ENCODE measurements around the gene NXN. TPM values are rescaled to one million over a fixed set of nuclear protein-coding genes. Genes with fewer than 3 reads are reported as not detected.
A peak's percentile ranks its signal among the peaks of the same experiment; 100 is the strongest.

Gene NXN
- polyA plus RNA-seq, 1 experiment = 118 TPM

- POLR2A ChIA-PET = no interaction called here
Observed at GRCh38 chr17:802481-802880, 177.1 kb downstream of the NXN start.

DNA sequence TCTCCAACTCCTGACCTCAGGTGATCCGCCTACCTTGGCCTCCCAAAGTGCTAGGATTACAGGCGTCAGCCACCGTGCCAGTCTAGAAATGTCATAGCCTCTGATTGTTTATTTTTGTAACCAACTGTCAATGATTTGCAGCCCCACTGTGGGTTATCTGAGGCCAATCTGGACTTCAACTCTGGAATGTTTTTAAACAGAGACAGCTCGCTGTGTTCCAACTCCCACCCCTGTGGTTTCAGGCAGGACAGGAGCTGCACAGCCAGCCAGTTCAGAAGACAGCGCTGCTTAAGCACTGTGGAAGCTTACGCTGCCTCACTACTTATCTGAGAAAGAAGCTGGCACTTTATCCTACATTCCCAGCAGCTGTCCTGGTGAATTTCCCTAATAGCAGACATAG, 177.9 kb downstream of the NXN start:
- no peaks in the 10 kb centered on the region for H3K27me3 ChIP-seq (ENCODE audit: control insufficient read depth, insufficient read depth, low read length)
- H3K27ac ChIP-seq (ENCODE audit: low read depth, low read length) = no peak overlapping the region
- no peak overlapping the region for H3K4me3 ChIP-seq (ENCODE audit: low read depth, low read length)
- CTCF ChIA-PET = no interaction called here
- POLR2A ChIA-PET = no interaction called here
- no peaks in the 10 kb centered on the region; the same call in 1 of the 2 replicates for H3K9me3 ChIP-seq (ENCODE audit: control insufficient read depth, insufficient read depth, low read length)
- TF ChIP-seq, protein P1, sequence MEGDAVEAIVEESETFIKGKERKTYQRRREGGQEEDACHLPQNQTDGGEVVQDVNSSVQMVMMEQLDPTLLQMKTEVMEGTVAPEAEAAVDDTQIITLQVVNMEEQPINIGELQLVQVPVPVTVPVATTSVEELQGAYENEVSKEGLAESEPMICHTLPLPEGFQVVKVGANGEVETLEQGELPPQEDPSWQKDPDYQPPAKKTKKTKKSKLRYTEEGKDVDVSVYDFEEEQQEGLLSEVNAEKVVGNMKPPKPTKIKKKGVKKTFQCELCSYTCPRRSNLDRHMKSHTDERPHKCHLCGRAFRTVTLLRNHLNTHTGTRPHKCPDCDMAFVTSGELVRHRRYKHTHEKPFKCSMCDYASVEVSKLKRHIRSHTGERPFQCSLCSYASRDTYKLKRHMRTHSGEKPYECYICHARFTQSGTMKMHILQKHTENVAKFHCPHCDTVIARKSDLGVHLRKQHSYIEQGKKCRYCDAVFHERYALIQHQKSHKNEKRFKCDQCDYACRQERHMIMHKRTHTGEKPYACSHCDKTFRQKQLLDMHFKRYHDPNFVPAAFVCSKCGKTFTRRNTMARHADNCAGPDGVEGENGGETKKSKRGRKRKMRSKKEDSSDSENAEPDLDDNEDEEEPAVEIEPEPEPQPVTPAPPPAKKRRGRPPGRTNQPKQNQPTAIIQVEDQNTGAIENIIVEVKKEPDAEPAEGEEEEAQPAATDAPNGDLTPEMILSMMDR (IDR thresholded peaks at IDR 0.05; ENCODE audit: low read depth, low read length) = no peak
- no peak for DNase-seq (ENCODE audit: low read depth, low spot score)

More at GRCh38 chr17:802481-802880, 177.1 kb downstream of the NXN start:
- no peaks in the 10 kb centered on the region; the same call in 1 of the 2 replicates for H3K9me3 ChIP-seq (ENCODE audit: control insufficient read depth, insufficient read depth, low read length)
- DNase-seq (ENCODE audit: low read depth, low spot score) = no peak
- CTCF ChIA-PET = no interaction called here
- no peak overlapping the region for H3K4me3 ChIP-seq (ENCODE audit: low read depth, low read length)
- no peaks in the 10 kb centered on the region for H3K27me3 ChIP-seq (ENCODE audit: control insufficient read depth, insufficient read depth, low read length)
- H3K27ac ChIP-seq (ENCODE audit: low read depth, low read length) = no peak overlapping the region
- TF ChIP-seq, protein P1 (IDR thresholded peaks at IDR 0.05; ENCODE audit: low read depth, low read length) = no peak

GRCh38 chr17:800446-801242, 178.9 kb downstream of the NXN start:
- CTCF ChIA-PET = interaction anchor here (0.6 kb wide), 1 partner anchor 51 kb away, joined by 3 read pairs; no protein-coding TSS in a partner anchor
- Histone ChIP-seq H3K9me3 (ENCODE audit: control insufficient read depth, insufficient read depth, low read length) (no peaks in the 10 kb centered on the region; the same call in 1 of the 2 replicates), H3K27ac (ENCODE audit: low read depth, low read length) (no peak overlapping the region), H3K27me3 (ENCODE audit: control insufficient read depth, insufficient read depth, low read length) (no peaks in the 10 kb centered on the region), H3K4me3 (ENCODE audit: low read depth, low read length) (no peak overlapping the region)
- POLR2A ChIA-PET = no interaction called here
- DNase-seq (ENCODE audit: low read depth, low spot score) = no peak
- TF ChIP-seq, protein P1 (IDR thresholded peaks at IDR 0.05; ENCODE audit: low read depth, low read length) = no peak

GRCh38 chr17:799261-799660, 180.3 kb downstream of the NXN start:
- no peak overlapping the region for H3K27ac ChIP-seq (ENCODE audit: low read depth, low read length)
- DNase-seq (ENCODE audit: low read depth, low spot score) = no peak
- ChIA-PET POLR2A (no interaction called here), CTCF (interaction anchor here (1.5 kb wide), 1 partner anchor 182 kb away, joined by 5 read pairs; no protein-coding TSS in a partner anchor)
- TF ChIP-seq, protein P1 (IDR thresholded peaks at IDR 0.05; ENCODE audit: low read depth, low read length) = no peak
- no peaks in the 10 kb centered on the region; the same call in 1 of the 2 replicates for H3K9me3 ChIP-seq (ENCODE audit: control insufficient read depth, insufficient read depth, low read length)
- H3K4me3 ChIP-seq (ENCODE audit: low read depth, low read length) = no peak overlapping the region
- no peaks in the 10 kb centered on the region for H3K27me3 ChIP-seq (ENCODE audit: control insufficient read depth, insufficient read depth, low read length)

DNA sequence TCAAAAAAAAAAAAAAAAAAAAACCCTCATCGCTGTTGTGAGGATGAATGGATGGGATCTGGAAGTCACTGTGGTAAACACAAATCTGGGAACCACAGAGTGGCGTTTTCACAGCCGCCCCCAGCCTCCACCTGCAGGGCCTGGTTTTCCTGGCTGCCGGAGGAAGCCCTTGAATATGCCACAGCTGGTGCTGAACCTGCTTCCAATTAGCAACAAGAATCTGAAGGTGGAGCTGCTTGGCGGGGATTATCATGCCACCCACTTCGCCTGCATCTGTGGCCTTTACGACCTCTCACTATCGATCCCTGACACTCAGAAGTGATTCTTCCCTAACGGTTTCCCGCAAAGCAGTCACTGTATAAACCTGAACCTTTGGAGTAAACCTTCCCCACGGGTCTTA, 181.3 kb downstream of the NXN start:
- Histone ChIP-seq H3K9me3 (ENCODE audit: control insufficient read depth, insufficient read depth, low read length) (no peaks in the 10 kb centered on the region; the same call in 1 of the 2 replicates), H3K4me3 (ENCODE audit: low read depth, low read length) (no peak overlapping the region), H3K27me3 (ENCODE audit: control insufficient read depth, insufficient read depth, low read length) (no peaks in the 10 kb centered on the region), H3K27ac (ENCODE audit: low read depth, low read length) (peak overlapping the region; percentile 21)
- TF ChIP-seq, protein P1 (IDR thresholded peaks at IDR 0.05; ENCODE audit: low read depth, low read length) = no peak
- ChIA-PET CTCF (interaction anchor here (1.5 kb wide), 1 partner anchor 183 kb away, joined by 5 read pairs; no protein-coding TSS in a partner anchor), POLR2A (no interaction called here)
- no peak for DNase-seq (ENCODE audit: low read depth, low spot score)
